Prostate gland (tissue), 2 donors: Measurements from ENCODE around the gene EXOC3L2.

Experiments used
- CTCF ChIP-seq, 4 experiments: fragments of 200-600 bp in 2 of 4; fragments of 450-650 bp in 2 of 4; sonication (generic) in 2 of 4; IDR thresholded peaks; 1 replicate in 3 of 4; 2 replicates in 1 of 4; pipeline ENCODE4 v1.5.1; 2016 to 2019; ENCODE audit warnings: antibody characterized with exemption in 4 of 4, mild to moderate bottlenecking in 2 of 4, moderate library complexity in 2 of 4
- POLR2A ChIP-seq: fragments of 450-650 bp; IDR thresholded peaks from one replicate; pipeline ENCODE4 v1.6.1; 2016; ENCODE audit warnings: antibody characterized with exemption, mild to moderate bottlenecking
- POLR2AphosphoS5 ChIP-seq: sonication (generic); formaldehyde crosslinking; IDR thresholded peaks from one replicate; pipeline ENCODE4 v1.6.1; 2017; ENCODE audit warnings: antibody characterized with exemption

GRCh38 chr19:45177817-45178261, 67.4 kb downstream of the EXOC3L2 start, which contains the start of gene TRAPPC6A:
- no peak for TF ChIP-seq POLR2AphosphoS5
- peak; percentile 68 for TF ChIP-seq POLR2A
- no peak for TF ChIP-seq CTCF (IDR thresholded peaks at IDR 0.05)
